Transverse colon (tissue), 4 donors: ENCODE measurements around the gene KCTD2.

Source experiments
- CTCF ChIP-seq, 5 experiments: fragments of 200-600 bp in 3 of 5; fragments of 450-650 bp in 2 of 5; sonication (generic) in 3 of 5; IDR thresholded peaks; 1 replicate in 2 of 5; 2 replicates in 3 of 5; pipeline ENCODE4 v1.5.1; 2016 to 2017; ENCODE audit warnings: antibody characterized with exemption in 5 of 5, inconsistent platforms in 3 of 5, mild to moderate bottlenecking in 2 of 5, moderate library complexity in 1 of 5
- EP300 ChIP-seq: sonication (generic); formaldehyde crosslinking; IDR thresholded peaks from one replicate; pipeline ENCODE4 v1.6.1; 2017; ENCODE audit warnings: antibody characterized with exemption, low read depth
- POLR2AphosphoS5 ChIP-seq, 3 donors: sonication (generic); formaldehyde crosslinking; IDR thresholded peaks; one replicate each; pipeline ENCODE4 v1.6.1; 2016; ENCODE audit warnings: antibody characterized with exemption in 3 of 3

DNA sequence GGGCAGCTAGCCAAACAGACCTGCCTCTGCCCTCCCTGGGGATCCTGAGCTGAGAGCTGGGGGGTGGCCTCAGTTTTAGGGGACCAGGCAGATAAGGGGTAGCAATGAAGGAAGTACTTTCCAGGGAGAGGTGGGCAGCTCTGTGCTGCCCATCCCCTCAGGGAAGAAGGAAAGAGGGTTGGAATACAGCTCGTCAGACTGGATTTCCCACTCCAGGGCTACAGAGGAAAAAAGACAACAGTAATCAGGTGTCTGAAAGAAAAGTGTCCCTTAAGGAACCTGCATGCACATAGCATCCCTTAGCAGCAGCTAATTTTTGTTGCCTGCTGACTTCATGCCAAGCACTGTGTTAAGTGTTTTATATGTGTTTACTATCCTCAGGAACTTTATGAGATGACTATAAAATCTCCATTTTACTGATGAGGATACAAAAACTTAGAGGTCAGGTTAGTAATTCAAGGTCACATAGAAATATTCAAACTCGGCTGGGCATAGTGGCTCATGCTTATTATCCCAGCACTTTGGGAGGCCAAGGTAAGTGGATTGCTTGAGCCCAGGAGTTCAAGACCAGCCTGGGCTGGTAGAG is 37.8 kb upstream of the KCTD2 start:
- TF ChIP-seq CTCF (IDR thresholded peaks at IDR 0.05) (no peak), EP300 (no peak), POLR2AphosphoS5 (IDR thresholded peaks at IDR 0.05) (no peak)
